T-helper 17 cell (primary cell): ENCODE measurements around the gene DTNB. TPM values are rescaled to one million over a fixed set of nuclear protein-coding genes. Genes with fewer than 3 reads are reported as not detected.
"Not testable (repeated sequence)": the region's sequence is repeated elsewhere in the genome, so short reads cannot be mapped to it uniquely, and the experiment has no call there.

Experiments used
- ATAC-seq: fragments of 150-1000 bp; cut with Tn5 transposase; 2 replicates; pipeline ENCODE4 v1.10.0; 2021; ENCODE audit warnings: mild to moderate bottlenecking, moderate library complexity
- DNase-seq, 3 donors: peaks; one replicate each; pipeline versions ENCODE4 v3.0.0 to v3.0.0-alpha.2; 2020 to 2021
- H3K9me3 ChIP-seq: one replicate; pipeline ENCODE4 v1.7.0; 2013; ENCODE audit warnings: low read length, mild to moderate bottlenecking; ENCODE audit not compliant: control insufficient read depth, poor library complexity, severe bottlenecking
- H3K27ac Mint-ChIP-seq: one replicate; pipeline ENCODE4 v1.8.0; 2022; ENCODE audit warnings: mild to moderate bottlenecking, moderate library complexity, mixed read lengths
- H3K27me3 Mint-ChIP-seq: one replicate; pipeline ENCODE4 v1.8.0; 2022; ENCODE audit warnings: mixed read lengths
- H3K36me3 Mint-ChIP-seq: one replicate; pipeline ENCODE4 v1.8.0; 2022; ENCODE audit warnings: low read depth, mixed read lengths
- H3K4me1 Mint-ChIP-seq: one replicate; pipeline ENCODE4 v1.8.0; 2022; ENCODE audit warnings: mild to moderate bottlenecking, mixed read lengths
- H3K4me3 Mint-ChIP-seq: one replicate; pipeline ENCODE4 v1.8.0; 2022; ENCODE audit warnings: mild to moderate bottlenecking, moderate library complexity, mixed read lengths
- total RNA-seq, 4 donors: library from RNA in 2 of 4; stranded (reverse) in 2 of 4; gene quantifications; one replicate each; pipeline ENCODE4 v1.2.3 and lab custom pipeline; 2022 to 2026

Gene DTNB
- total RNA-seq, 2 donors from 2014 or later, result 32.3 to 36.3 TPM

- Mint-ChIP-seq H3K4me1 (peaks cover 6% of the 10 kb centered on the region), H3K36me3 (peaks cover 2% of the 10 kb centered on the region), H3K27ac (no peak overlapping the region), H3K4me3 (no peak overlapping the region), H3K27me3 (no peaks in the 10 kb centered on the region)
- H3K9me3 ChIP-seq, result no peaks in the 10 kb centered on the region
- DNase-seq (no peak), ATAC-seq (no peak)
These were observed 64.7 kb downstream of the DTNB start for GRCh38 chr2:25608718-25609117.

GRCh38 chr2:25606892-25607291 is 66.5 kb downstream of the DTNB start:
- Mint-ChIP-seq H3K4me3 (no peak overlapping the region), H3K36me3 (no peaks in the 10 kb centered on the region), H3K27ac (no peak overlapping the region), H3K27me3 (no peaks in the 10 kb centered on the region), H3K4me1 (peaks cover 8% of the 10 kb centered on the region)
- H3K9me3 ChIP-seq, result no peaks in the 10 kb centered on the region
- DNase-seq, result no peak
- no peak for ATAC-seq

- H3K27ac Mint-ChIP-seq, result peak overlapping the region; percentile 9
- no peaks in the 10 kb centered on the region for H3K9me3 ChIP-seq
- DNase-seq, result no peak
- peaks cover 5% of the 10 kb centered on the region for H3K36me3 Mint-ChIP-seq
- no peak overlapping the region for H3K4me3 Mint-ChIP-seq
- ATAC-seq, result no peak
- no peaks in the 10 kb centered on the region for H3K27me3 Mint-ChIP-seq
- H3K4me1 Mint-ChIP-seq, result peaks cover 9% of the 10 kb centered on the region
These were observed 71.0 kb downstream of the DTNB start for GRCh38 chr2:25602333-25602723.

GRCh38 chr2:25601711-25602332 is 71.6 kb downstream of the DTNB start:
- not testable (repeated sequence) for DNase-seq, H3K9me3 ChIP-seq, H3K4me3 Mint-ChIP-seq, ATAC-seq, H3K36me3 Mint-ChIP-seq, H3K4me1 Mint-ChIP-seq, H3K27me3 Mint-ChIP-seq
- peak overlapping the region; percentile 24 for H3K27ac Mint-ChIP-seq

GRCh38 chr2:25598911-25599310 is 74.5 kb downstream of the DTNB start:
- Mint-ChIP-seq H3K27me3 (no peaks in the 10 kb centered on the region), H3K4me3 (no peak overlapping the region)

GRCh38 chr2:25598332-25598731 is 75.0 kb downstream of the DTNB start:
- Mint-ChIP-seq H3K27ac (no peak overlapping the region), H3K36me3 (peaks cover 7% of the 10 kb centered on the region), H3K4me1 (peaks cover 10% of the 10 kb centered on the region), H3K4me3 (no peak overlapping the region), H3K27me3 (no peaks in the 10 kb centered on the region)
- DNase-seq, result no peak
- no peak for ATAC-seq
- H3K9me3 ChIP-seq, result no peaks in the 10 kb centered on the region

More at GRCh38 chr2:25598911-25599310, 74.5 kb downstream of the DTNB start:
- H3K27ac Mint-ChIP-seq, result no peak overlapping the region
- ATAC-seq (no peak), DNase-seq (no peak)
- H3K9me3 ChIP-seq, result no peaks in the 10 kb centered on the region
- H3K36me3 Mint-ChIP-seq, result peaks cover 5% of the 10 kb centered on the region
- H3K4me1 Mint-ChIP-seq, result peaks cover 9% of the 10 kb centered on the region

GRCh38 chr2:25597881-25598280 is 75.5 kb downstream of the DTNB start:
- H3K4me3 Mint-ChIP-seq, result no peak overlapping the region
- no peak overlapping the region for H3K27ac Mint-ChIP-seq
- ATAC-seq (peak; percentile 46), DNase-seq (no peak)
- no peaks in the 10 kb centered on the region for H3K27me3 Mint-ChIP-seq
- H3K36me3 Mint-ChIP-seq, result peaks cover 7% of the 10 kb centered on the region
- no peaks in the 10 kb centered on the region for H3K9me3 ChIP-seq
- H3K4me1 Mint-ChIP-seq, result peaks cover 9% of the 10 kb centered on the region

- H3K27me3 Mint-ChIP-seq, result no peaks in the 10 kb centered on the region
- no peak for DNase-seq
- peaks cover 7% of the 10 kb centered on the region for H3K36me3 Mint-ChIP-seq
- no peak overlapping the region for H3K4me3 Mint-ChIP-seq
- H3K27ac Mint-ChIP-seq, result no peak overlapping the region
- H3K9me3 ChIP-seq, result no peaks in the 10 kb centered on the region
- peaks cover 11% of the 10 kb centered on the region for H3K4me1 Mint-ChIP-seq
- no peak for ATAC-seq
These were observed 76.7 kb downstream of the DTNB start for GRCh38 chr2:25596516-25597244.

- no peak for DNase-seq
- Mint-ChIP-seq H3K27me3 (no peaks in the 10 kb centered on the region), H3K4me1 (peaks cover 10% of the 10 kb centered on the region), H3K27ac (no peak overlapping the region), H3K36me3 (peaks cover 7% of the 10 kb centered on the region), H3K4me3 (no peak overlapping the region)
- no peaks in the 10 kb centered on the region for H3K9me3 ChIP-seq
- ATAC-seq, result no peak
These were observed 78.0 kb downstream of the DTNB start for GRCh38 chr2:25595393-25595792.

- no peak for ATAC-seq
- no peaks in the 10 kb centered on the region for H3K9me3 ChIP-seq
- Mint-ChIP-seq H3K27ac (no peak overlapping the region), H3K4me1 (peaks cover 10% of the 10 kb centered on the region), H3K27me3 (no peaks in the 10 kb centered on the region), H3K36me3 (peaks cover 7% of the 10 kb centered on the region), H3K4me3 (no peak overlapping the region)
- no peak for DNase-seq
These were observed 78.4 kb downstream of the DTNB start for GRCh38 chr2:25594991-25595390.

- peaks cover 2% of the 10 kb centered on the region for H3K36me3 Mint-ChIP-seq
- H3K27ac Mint-ChIP-seq, result peak overlapping the region; percentile 79
- ATAC-seq, result no peak
- no peaks in the 10 kb centered on the region for H3K9me3 ChIP-seq
- no peaks in the 10 kb centered on the region for H3K27me3 Mint-ChIP-seq
- DNase-seq, result no peak
- peaks cover 6% of the 10 kb centered on the region for H3K4me1 Mint-ChIP-seq
- H3K4me3 Mint-ChIP-seq, result peak overlapping the region; percentile 31
These were observed 80.5 kb downstream of the DTNB start for GRCh38 chr2:25592766-25593292.

GRCh38 chr2:25590921-25591505 is 82.4 kb downstream of the DTNB start:
- Mint-ChIP-seq H3K36me3 (peaks cover 2% of the 10 kb centered on the region), H3K4me3 (peak overlapping the region; percentile 78), H3K27me3 (no peaks in the 10 kb centered on the region), H3K27ac (peak overlapping the region; percentile 79), H3K4me1 (peaks cover 12% of the 10 kb centered on the region)
- DNase-seq (no peak), ATAC-seq (no peak)
- H3K9me3 ChIP-seq, result no peaks in the 10 kb centered on the region

GRCh38 chr2:25589676-25590205 is 83.6 kb downstream of the DTNB start:
- Mint-ChIP-seq H3K36me3 (peaks cover 2% of the 10 kb centered on the region), H3K4me3 (no peak overlapping the region)

More at GRCh38 chr2:25589676-25590205, 83.6 kb downstream of the DTNB start:
- H3K27ac Mint-ChIP-seq, result no peak overlapping the region
- ATAC-seq, result no peak
- no peaks in the 10 kb centered on the region for H3K27me3 Mint-ChIP-seq
- no peaks in the 10 kb centered on the region for H3K9me3 ChIP-seq
- H3K4me1 Mint-ChIP-seq, result peaks cover 12% of the 10 kb centered on the region
- DNase-seq, result no peak
